CD4-positive, alpha-beta T cell treated with Interleukin-6 for 4 hours (primary cell): ENCODE results near the gene AFAP1.
A peak's percentile ranks its signal among the peaks of the same experiment; 100 is the strongest.

Experiments
- DNase-seq: peaks from one replicate; pipeline ENCODE4 v3.0.0-alpha.2; 2020; ENCODE audit warnings: mixed read lengths

AFAP1 gene, protein sequence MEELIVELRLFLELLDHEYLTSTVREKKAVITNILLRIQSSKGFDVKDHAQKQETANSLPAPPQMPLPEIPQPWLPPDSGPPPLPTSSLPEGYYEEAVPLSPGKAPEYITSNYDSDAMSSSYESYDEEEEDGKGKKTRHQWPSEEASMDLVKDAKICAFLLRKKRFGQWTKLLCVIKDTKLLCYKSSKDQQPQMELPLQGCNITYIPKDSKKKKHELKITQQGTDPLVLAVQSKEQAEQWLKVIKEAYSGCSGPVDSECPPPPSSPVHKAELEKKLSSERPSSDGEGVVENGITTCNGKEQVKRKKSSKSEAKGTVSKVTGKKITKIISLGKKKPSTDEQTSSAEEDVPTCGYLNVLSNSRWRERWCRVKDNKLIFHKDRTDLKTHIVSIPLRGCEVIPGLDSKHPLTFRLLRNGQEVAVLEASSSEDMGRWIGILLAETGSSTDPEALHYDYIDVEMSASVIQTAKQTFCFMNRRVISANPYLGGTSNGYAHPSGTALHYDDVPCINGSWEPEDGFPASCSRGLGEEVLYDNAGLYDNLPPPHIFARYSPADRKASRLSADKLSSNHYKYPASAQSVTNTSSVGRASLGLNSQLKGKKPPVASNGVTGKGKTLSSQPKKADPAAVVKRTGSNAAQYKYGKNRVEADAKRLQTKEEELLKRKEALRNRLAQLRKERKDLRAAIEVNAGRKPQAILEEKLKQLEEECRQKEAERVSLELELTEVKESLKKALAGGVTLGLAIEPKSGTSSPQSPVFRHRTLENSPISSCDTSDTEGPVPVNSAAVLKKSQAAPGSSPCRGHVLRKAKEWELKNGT

GRCh38 chr4:7939377-7940108 lies at the start of gene AFAP1:
TSS of gene AFAP1 (minus strand) at chr4:7939861. CDS start at chr4:7872078, 67,783 bp downstream.
- peak; percentile 91 for DNase-seq

GRCh38 chr4:7988437-7988836 lies 48.8 kb upstream of the AFAP1 start:
- no peak for DNase-seq

DNA sequence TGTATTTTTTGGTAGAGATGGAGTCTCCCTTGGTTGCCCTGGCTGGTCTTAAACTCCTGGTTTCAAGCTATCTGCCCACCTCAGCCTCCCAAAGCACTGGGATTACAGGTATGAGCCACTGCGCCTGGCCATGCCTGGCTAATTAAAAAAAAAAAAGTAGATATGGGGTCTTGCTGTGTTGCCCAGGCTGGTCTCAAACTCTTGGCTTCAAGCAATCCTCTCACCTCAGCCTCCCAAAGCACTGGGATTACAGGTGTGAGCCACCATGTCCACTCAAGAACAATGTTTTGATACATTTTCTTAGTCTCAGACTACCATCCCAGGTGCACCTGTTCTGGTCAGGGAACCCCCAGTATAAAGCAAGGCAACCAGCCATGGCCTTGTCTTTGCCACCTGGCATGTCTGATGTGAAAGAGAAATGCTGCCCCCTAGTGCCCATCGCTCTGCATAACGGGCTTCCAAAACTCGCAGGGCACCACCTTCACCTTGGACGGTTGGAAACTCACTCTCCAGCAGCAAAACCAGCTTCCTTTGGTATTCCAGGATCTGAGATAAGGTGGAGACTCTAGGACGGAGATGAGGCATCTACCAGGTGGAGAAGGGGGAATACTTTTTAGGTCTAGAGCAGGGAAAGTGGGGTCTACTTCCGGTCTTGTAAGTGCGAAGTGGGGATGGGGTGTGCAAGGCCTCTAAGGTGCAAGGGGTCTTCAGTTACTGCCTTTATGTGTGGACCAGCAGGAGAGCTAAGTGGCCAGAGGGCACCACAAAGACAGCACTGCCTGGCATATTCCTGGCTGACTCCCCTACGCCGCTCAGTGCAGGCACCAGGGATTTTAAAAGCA lies 47.7 kb upstream of the AFAP1 start:
- peak; percentile 82 for DNase-seq

- DNase-seq: no peak
Observed at GRCh38 chr4:7985891-7986441, 46.3 kb upstream of the AFAP1 start.

- no peak for DNase-seq
Observed at GRCh38 chr4:7985072-7985471, 45.4 kb upstream of the AFAP1 start.

DNA sequence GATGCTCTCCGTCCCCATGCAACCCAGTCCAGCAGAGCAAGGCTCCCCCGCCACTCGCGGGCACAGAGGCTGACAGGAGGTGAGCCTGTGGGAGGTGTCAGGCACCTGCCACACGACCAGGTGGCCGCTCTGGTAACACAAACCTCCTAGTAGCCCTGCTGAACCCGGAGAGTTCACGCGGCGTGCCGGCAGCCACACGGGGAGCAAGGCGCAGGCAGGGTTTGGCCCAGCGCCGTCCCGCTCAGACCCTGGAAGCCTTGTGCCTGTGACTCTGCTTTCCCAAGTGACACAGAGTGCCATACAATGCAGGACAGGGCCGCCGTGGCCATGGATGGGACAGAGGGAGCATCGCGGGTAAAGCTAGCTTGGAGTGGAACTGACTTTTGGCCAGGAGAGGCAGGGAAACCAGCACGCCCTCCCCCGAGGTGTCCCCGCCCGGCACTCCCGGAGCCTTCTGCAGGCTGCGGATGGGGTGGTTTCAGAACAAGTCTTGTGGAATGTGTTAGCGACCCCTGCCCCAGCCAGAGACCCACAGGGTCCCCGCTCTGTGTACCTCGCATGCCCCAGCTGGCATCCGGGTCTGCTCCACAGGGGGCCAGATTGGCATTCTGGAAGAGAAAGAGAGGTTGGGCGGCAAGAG lies 44.7 kb upstream of the AFAP1 start:
- no peak for DNase-seq

- no peak for DNase-seq
Observed at GRCh38 chr4:7983296-7983695, 43.6 kb upstream of the AFAP1 start.

DNA sequence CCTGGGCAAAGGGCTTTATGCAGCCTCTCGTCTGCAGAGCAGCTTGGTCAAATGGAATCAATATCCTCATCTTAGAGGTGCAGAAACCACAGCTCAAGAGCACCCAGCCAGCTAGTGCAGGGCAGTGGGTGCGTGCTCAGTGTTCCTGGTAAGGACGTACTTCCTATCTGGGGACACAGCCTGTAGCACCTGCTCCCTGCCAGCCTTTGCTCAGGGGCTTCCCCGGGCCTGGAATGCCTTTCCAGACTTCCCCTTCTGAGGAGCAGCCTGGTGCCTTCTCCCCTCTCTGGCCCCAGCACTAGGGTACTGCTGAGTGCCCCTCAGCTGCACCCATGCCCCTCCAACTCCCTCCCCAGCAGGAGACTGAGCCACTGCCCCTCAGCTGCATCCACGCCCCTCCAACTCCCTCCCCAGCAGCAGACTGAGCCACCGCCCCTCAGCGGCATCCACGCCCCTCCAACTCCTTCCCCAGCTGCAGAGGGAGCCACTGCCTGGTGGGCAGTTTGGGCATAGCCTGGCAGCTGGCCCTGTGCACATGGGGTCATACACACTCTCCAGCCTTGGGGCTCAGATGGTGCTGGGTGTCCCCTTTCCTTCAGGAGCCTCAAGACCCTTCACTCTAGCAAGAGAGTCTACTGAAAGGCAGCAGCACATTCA lies 42.2 kb upstream of the AFAP1 start:
- DNase-seq: no peak

DNA sequence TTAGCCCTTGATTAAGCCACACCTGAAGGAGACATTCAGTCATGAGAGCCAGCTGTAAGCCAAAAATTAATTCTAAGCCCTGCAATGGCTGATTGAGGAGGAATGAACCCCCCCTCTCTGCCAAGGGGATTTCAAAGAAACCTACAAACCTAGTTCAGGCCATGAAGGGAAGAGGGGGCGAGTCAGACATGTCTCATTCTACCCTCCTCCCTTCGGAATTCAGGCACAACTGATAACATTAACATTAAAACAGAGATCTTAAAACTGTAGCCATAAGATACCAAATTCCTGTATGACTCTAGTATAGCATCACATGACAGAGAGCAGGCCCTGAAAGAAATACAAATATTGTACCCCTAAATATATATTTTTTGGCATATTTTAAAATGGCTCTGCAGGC lies 40.4 kb upstream of the AFAP1 start:
- no peak for DNase-seq

DNA sequence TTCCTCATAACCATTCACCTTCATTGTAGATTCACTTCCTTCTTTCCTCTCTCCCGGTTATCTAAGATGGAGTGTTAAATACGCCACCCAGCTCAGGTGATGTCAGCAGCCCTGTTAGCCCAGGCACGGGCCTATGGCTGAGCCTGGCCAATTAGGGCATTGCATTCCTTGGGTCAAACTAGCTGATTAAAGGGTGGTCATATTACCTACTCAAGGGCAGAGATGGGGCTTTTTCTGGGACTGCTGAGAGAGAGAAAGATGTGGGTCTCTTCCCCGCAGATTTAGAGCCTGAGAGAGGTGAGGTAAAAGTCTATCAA lies 39.9 kb upstream of the AFAP1 start:
- no peak for DNase-seq

DNA sequence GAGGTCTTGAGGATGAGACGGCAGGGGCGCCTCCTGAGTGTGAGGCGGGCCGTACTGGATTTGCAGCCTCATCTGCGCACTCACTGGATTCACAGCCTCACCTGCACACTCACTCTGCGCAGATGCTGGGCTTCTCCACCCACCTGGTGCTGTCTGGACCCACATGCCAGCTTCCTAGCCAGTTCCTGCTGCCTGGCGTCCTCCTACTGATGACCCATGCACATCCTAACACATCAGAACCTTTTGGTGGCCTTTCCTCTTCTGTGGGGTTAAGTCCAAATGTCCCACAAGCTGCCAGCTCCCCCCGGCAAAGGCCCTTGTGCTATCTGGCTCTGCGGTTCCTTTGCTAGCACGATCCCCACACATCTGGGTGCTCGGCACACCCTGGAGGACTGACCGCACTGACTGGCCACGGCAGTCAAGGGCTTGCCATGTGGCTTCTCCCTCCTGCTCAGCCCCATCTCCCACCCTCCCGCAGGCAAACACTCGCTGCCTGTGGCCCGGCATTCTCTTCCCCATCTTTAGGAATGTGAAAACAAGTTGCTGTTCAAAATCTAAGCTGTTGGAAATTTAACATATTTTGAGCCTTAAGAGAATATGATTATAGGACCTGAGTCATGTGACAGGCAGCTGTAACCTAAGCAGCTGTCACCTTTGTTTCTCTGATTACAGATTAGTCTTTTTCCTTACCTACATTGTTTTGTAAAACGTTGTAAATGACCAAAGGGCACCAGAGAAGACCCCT lies 39.4 kb upstream of the AFAP1 start:
- no peak for DNase-seq

- no peak for DNase-seq
Observed at GRCh38 chr4:7978489-7978888, 38.8 kb upstream of the AFAP1 start.

- DNase-seq: no peak
Observed at GRCh38 chr4:7976634-7977033, 37.0 kb upstream of the AFAP1 start.

DNA sequence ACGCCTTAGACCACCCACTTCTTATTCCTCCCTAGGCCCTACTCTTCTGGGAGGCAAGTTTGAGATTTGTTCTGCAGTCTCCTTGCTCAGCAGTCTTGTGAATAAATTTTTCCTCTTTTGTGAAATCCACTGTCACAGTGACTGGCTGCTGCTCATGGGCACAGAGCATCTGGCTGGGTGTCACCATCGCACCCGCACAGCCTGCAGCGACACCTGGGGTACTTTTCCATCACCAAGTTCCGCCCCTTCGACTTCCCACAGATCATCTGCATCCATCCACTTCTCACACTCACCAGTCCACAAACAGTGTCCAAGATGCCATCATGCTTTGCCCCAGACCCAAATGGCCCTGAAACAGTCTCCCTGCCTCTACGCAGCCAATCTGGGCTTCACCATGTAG lies 36.4 kb upstream of the AFAP1 start:
- no peak for DNase-seq

GRCh38 chr4:7974425-7974824 lies 34.8 kb upstream of the AFAP1 start:
- DNase-seq: no peak

- DNase-seq: no peak
Observed at GRCh38 chr4:7973545-7973981, 33.9 kb upstream of the AFAP1 start.

DNA sequence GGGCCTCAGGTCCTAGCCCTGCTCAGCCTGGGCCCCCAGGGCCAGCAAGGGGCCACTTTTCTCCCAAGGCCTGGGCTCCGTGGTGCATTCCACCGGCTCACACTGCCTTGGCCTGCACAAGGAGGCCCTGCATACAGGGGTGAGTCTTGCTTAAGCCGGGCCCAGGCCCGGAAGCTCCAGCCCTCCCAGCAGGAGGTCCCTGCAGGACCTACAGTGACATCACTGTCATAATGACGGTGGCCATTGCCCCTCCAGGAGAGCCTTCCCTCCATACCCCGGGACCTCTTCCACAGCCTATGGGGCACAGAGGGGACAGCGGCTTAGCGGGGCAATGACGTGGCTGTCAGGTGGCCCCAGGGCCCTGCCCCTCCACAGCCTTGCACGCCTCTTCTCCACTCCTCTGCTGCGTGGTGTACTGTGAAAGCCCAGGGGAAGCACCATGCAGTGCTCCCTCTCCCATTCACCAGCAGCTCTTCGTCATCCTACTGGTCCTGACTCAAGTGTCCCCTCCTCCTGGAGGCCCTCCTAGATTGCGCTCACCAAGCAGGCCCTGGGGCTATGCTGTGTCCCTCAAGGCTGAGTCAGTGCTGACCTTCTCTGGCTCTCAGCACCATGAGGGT lies 32.3 kb upstream of the AFAP1 start:
- DNase-seq: no peak

GRCh38 chr4:7971159-7971631 lies 31.5 kb upstream of the AFAP1 start:
- no peak for DNase-seq

- DNase-seq: no peak
Observed at GRCh38 chr4:7970361-7970946, 30.8 kb upstream of the AFAP1 start.
